Globus pallidus (tissue), 1 donor: ENCODE data around the gene HORMAD1.
"Not testable (repeated sequence)": the region's sequence is repeated elsewhere in the genome, so short reads cannot be mapped to it uniquely, and the experiment has no call there.

Experiments used
- DNase-seq: peaks from one replicate; pipeline ENCODE4 v3.0.0-alpha.2; 2015; ENCODE audit warnings: low spot score

The HORMAD1 gene

DNA sequence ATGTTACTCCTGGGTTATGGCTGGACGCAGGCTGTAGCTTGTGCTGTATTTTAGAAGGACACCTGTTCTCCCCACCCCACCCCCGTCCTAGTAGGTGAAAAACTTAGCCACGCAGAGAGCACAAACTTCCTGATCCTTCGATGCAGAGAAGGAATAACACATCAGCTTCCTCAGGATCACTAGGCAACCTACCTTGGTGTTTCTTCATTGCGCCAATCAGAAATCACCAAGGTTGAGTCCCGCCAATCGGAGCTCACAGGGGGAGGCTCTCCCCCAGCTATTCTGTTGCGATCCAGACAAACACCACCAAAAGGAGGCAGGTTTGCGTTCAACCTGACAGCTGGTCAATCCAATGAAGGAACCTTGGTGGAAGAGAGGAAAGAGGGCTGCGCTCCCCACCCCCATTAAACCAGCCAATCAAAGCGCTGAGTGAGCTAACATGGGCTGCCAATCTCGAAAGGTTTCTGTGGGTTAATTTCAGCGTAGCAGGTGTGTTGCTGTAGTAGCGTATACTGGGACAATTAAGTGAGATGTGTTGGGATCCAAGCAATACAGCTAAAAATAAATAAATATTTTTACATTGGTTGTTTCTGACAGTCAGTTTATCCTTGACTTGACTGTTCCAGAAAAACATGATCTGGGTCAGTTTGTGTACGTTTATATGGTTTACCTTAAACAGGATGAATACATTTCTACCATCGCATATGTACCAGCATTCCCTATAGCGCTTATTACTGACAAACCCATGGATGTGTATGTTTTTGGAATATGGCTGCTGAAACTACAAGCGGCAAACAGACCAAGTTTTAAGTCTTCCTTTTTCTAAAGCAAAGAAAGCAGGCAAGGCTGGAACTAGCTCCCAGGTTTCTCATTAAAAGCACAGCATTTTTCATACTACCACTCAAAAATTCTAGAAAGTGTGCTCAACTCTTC lies 23.4 kb downstream of the HORMAD1 start, which contains the start of gene GOLPH3L:
Gene GOLPH3L, minus strand, starts transcription at position 160 of the 933 bp plus-strand sequence. CDS start 2,316 bp downstream, outside the sequence.
- peak; percentile 95 for DNase-seq

DNA sequence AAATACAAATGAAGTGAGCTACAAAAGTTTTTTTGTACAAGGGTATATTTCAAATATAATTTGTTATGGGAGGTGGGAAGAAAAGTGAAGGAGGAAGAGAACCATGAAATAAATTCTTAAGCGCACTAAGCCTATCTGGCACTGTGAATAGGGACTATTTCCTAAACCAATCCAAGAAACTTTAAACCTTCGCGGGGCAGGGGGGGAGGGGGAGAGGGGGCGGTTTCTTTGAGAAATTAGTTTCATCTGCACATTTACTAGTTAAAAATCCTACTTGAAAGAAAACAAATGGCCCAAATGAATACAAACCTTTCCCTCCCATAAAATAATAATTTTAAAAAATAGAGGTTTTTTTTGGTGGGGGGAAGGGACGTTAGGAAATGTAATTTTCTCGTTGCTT lies 24.1 kb downstream of the HORMAD1 start:
- DNase-seq: no peak

DNA sequence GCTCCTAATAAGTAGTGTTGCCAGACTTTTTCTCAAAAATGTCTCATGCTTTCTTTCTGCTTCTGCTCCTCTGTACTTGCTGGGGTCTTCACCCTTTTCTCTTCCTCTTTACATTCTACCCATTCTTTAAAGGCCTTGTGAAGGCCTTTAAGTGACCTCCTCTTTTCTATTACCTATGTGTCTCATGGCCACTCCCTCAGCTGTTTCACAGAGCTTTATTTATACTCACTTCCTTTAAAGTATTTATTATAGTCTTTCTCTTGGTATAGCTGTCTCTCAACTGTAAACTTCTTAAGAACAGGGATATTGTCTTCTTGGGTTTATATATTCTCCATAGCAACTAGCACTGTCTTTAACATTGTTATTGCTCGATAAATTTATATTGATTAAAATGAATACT lies 24.5 kb downstream of the HORMAD1 start:
- DNase-seq: no peak

DNA sequence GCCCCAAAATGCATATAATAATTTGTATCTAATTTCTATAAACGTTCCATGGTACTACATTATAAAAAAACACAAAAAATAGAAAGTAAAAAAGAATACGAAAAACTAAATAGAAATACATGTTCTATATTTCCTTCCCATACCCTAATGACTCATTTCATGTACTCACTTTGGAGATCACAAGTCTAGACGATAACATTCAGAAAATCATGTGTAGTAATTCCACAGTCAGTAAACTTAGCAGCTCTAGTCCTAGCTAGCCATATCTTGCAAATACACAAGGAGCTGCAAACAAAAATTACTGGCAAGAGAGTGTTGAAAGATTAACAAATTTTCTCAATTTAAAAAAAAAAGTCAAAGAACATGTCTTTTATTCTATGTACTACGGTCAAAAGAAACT lies 25.1 kb downstream of the HORMAD1 start:
- DNase-seq: no peak

DNA sequence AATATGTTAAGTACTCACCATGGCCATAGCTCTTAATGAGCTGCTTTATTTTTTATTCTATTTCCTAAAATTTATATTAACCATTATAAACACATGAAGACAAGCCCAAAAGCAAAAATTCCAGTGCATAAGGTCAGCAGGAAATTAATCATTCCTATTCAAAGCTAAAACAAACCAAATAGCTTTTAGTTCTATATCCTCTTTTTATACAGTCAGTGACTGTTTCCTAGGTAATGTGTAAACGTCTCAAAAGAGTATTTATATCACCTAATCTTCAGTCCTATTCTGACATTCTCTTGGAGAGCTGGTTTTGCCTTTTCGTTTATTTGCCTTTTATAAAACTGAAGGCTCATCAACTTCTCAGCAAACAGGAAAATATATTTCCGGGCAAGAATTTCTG lies 28.0 kb downstream of the HORMAD1 start:
- no peak for DNase-seq

DNA sequence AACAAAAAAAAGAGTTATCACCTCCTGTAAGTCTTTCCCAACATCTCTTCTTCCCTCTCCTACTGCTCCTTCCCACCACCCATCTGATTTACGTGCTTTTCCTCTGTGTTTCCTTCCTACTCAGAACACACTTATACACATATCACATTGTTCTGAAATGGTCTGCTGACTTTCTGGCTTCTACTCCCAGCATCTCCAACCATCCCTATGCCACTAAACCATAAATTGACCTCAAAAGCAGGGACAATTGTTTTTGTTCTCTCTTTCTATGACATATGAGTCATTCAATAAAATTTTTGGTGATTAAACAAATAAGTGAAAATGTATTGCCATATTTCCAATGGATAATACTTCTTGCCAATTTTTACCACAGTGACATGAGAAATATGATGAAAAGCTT lies 31.9 kb downstream of the HORMAD1 start:
- no peak for DNase-seq

DNA sequence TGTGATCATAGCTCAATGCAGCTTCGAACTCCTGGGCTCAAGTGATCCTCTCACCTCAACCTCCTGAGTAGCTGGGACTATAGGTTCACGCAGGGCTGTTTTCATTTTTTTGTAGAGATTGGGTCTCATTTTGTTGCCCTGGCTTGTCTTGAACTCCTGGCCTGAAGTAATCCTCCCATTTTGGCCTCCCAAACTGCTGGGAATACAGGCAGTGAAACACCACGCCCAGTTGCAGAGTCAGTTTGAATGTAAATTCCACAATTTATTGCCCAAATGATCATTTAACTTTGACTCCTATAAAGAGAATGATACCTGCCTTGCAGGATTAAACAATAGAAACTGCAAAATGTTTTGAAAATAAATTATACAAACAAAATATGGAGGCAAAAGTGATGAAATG lies 34.4 kb downstream of the HORMAD1 start:
- no peak for DNase-seq

DNA sequence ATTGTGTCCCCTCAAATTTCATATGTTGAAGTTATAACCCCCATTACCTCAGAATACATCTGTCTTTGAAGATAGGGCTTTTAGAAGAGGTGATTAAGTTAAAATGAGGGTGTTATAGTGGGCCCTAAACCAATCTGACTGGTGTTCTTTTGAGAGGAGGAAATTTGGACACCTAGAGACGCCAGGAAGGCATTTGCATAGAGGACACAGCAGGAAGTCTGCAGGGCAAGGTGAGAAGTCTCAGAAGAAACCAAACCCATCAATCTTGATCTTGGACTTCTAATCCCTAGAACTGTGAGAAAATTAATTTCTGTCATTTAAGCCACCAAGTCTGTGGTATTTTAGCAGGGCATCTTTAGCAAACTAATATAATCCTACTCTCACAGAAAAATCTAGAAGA lies 36.8 kb downstream of the HORMAD1 start:
- DNase-seq: no peak

DNA sequence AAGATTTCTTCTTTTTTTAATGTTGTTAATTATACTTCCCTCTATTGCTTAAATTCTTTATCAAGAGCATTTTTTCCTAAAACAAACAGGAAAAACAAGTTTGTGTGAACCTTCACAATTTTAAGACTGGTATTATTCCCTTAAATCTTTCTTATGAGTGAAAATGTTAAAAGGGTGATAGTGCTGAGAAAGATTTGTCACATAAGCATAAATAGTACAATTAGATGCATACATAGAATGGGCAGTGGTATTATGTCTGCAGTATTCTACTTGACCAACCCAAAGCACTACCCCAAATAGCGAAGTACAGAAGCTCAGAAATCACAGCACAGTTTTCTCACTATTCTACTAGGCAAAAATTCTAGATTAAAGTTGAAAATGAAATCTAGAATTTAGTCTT lies 41.7 kb downstream of the HORMAD1 start:
- DNase-seq: no peak

DNA sequence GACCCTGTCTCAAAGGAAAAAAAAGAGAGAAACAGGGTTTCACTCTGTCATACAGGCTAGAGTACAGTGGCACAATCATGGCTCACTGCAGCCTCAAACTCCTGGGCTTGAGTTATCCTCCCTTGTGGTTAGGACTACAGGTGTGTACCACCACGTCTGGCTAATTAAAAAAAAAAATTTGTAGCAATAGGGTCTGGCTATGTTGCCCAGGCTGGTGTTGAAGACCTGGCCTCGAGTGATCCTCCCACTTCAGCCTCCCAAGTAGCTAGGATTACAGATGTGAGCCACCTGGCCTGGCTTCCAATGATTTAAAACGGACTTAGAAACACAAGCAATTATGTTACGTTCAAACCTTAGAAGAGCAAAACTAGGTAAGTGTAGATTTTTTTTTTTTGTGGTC lies 45.8 kb downstream of the HORMAD1 start:
- no peak for DNase-seq

DNA sequence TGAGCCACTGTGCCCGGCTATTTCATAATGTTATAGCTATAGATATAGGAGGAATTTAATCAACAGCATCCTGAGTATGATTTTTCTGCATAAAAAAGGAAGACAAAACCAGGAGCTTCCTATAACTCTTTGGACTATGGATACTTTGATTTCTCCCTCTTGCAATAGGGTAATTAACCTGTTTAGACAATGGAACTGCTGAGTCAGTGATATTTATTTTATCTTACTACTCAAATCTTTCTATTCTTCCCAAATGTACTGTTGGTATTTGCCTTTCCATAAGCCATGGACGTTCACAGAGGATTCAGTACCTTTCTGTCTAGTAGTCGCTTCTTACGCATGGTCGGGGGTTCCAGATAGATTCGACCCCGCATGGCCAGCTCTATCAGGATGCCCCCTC lies 57.4 kb downstream of the HORMAD1 start:
- DNase-seq: no peak

DNA sequence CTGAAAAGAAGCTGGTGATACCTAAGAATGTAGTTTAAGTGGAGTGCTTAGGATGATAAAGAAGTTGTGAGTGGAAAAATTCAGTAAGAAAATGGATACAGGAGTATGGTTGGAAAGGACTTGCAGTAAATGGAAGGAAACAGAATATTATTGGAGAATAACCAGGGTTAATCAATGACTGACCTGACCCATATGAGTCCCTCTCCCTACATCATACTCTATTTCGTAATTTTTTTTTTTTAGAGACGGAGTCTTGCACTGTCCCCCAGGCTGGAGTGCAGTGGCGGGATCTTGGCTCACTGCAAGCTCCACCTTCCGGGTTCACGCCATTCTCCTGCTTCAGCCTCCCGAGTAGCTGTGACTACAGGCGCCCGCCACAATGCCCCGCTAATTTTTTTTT lies 57.9 kb downstream of the HORMAD1 start:
- no peak for DNase-seq

DNA sequence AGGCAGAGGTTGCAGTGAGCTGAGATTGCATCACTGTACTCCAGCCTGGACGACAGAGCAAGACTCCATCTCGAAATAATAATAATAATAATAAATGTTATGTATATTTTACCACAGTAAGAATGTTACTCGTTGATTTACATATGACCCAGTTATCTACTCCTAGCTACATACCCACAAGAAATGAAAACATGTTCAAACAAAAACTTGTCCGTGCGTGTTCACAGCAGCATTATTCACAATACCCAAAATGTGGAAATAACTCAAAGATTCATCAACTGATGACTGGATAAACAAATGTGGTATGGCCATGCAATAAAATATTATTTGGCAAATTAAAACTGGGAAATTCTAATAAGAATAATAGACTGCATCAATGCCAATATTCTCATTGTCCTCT lies 59.5 kb downstream of the HORMAD1 start:
- DNase-seq: no peak

DNA sequence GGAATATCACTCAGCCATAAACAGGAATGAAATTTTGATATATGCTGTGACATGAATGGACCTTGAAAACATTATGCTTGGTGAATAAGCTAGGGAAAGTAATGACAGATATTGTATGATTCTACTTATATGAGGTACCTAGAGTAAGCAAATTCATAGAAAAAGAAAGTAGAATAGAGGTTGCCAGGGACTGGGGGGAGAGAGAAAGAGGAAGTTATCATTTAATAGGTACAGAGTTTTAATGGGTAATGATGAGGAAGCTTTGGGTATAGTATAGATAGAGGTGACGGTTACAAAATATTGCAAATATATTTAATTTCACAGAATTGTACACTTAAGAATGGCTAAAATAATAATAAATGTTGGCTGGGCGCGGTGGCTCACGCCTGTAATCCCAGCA lies 60.1 kb downstream of the HORMAD1 start:
- no peak for DNase-seq

DNA sequence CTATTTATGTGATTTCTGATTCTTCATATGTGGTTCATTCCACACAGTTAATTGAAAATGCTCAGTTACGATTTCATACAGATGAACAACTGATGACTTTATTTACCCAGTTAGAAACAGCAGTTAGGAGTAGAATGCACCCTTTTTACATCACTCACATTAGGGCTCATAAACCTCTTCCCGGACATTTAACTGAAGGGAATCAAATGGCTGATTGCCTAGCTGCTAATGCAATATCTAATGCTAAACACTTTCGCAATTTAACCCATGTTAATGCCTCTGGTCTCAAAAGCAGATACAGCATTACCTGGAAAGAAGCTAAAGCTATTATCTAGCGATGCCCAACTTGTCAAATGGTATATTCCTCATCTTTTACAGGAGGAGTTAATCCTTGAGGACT lies 63.6 kb downstream of the HORMAD1 start:
- not testable (repeated sequence) for DNase-seq

DNA sequence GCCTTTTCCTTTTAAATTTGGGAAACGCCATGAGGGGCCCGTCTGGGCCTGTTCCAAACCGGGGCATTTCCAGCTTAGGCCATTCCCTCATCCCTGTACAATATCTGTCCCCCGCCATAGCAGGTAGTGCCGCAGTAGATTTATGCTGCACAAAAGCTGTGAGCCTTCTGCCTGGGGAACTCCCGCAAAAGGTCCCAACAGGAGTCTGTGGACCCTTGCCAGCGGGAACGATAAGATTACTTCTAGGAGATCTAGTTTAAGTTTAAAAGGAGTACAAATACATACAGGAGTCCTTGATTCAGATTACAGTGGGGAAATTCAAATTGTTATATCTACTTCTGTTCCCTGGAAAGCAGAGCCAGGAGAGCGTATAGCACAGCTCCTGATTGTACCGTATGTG lies 66.1 kb downstream of the HORMAD1 start:
- DNase-seq: not testable (repeated sequence)

DNA sequence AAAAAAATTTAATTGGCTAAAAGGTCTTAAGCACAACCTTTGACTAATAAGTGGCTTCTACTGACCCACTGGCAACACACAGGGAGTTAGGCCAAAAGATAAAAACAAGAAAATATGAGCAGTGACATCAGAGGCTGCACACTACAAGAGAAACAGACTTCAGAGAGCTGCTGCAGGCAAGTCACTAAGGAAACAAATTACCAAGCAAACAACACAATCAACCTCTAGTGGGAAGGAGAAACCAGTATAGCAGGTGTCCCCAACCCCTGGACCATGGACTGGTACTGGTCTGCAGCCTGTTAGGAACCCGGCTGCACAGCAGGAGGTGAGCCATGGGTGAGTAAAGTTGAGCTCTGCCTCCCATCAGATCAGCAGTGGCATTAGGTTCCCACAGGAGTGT lies 70.5 kb downstream of the HORMAD1 start:
- no peak for DNase-seq

DNA sequence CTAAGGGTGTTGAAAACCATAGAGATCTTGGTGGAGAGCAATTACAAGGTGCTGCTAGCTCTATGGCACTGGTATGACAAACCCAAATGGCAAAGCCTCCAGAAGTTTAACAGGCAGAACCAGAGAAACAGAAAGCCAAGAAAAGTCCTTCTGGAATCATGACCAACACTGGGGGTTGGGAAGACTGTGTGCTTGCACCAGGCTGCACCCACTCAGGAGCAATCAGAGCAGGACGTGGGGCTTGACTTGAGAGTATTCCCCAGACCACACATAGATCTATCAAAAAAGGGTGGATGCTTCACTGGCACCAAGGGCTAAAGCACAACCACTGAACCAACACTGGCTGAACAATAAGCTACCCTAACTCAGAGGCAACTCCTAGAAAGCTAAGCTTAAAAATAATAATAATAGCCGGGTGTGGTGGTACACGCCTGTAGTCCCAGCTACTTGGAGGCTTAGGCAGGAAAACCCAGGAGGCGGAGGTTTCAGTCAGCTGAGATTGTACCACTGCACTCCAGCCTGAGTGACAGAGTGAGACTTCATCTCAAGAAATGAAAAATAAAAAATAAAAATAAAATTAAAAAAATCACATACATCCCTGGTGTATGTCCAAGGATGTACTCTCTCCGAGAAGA lies 71.1 kb downstream of the HORMAD1 start:
- DNase-seq: no peak
